IMR-90 (cell line): ENCODE measurements around the gene KCNQ5. TPM values are rescaled to one million over a fixed set of nuclear protein-coding genes. Genes with fewer than 3 reads are reported as not detected.
A peak's percentile ranks its signal among the peaks of the same experiment; 100 is the strongest.

Experiments used
- ATAC-seq: fragments of 200-7000 bp; cut with Tn5 transposase; 2 replicates; pipeline ENCODE4 v1.9.1; 2020; ENCODE audit warnings: low read depth, mild to moderate bottlenecking, moderate library complexity
- BruUV-seq: library from RNA; stranded (reverse); fragments of 400-500 nt; replicated peaks from 2 replicates; lab custom pipeline; 2021; lab: Mats Ljungman, UMichigan
- CTCF ChIA-PET: fragments of 300-600 bp; formaldehyde crosslinking; extraction: SDS; loops from one replicate; lab custom pipeline; 2021; ENCODE audit warnings: antibody characterized with exemption; lab: Yijun Ruan, JAX
- POLR2A ChIA-PET: fragments of 300-600 bp; sonication (Branson Sonifier 250); formaldehyde crosslinking; loops from one replicate; lab custom pipeline; 2022; ENCODE audit warnings: antibody characterized with exemption; ENCODE audit not compliant: unreplicated experiment; lab: Charles Lee
- DNase-seq: peaks from one replicate; pipeline ENCODE4 v3.0.0; 2013
- H2AFZ ChIP-seq: replicated peaks from 2 replicates; pipeline ENCODE3; 2013; ENCODE audit warnings: low read length, mild to moderate bottlenecking; ENCODE audit not compliant: poor library complexity
- H2AK5ac ChIP-seq: 2 replicates; pipeline ENCODE4 v1.6.1; 2013; ENCODE audit warnings: low read depth, low read length, inconsistent platforms
- H2AK9ac ChIP-seq: replicated peaks from 2 replicates; pipeline ENCODE3; 2013; ENCODE audit warnings: mild to moderate bottlenecking, low read depth, low read length, moderate library complexity; ENCODE audit not compliant: poor library complexity
- H2BK120ac ChIP-seq: 2 replicates; pipeline ENCODE4 v1.6.1; 2013; ENCODE audit warnings: low read depth, low read length, inconsistent platforms
- H2BK15ac ChIP-seq: 3 replicates; pipeline ENCODE4 v1.6.1; 2013; ENCODE audit warnings: low read depth, low read length, inconsistent platforms
- H2BK20ac ChIP-seq: 2 replicates; pipeline ENCODE4 v1.6.1; 2013; ENCODE audit warnings: low read depth, mild to moderate bottlenecking, inconsistent platforms, low read length, moderate library complexity
- H2BK5ac ChIP-seq: 2 replicates; pipeline ENCODE4 v1.6.1; 2013; ENCODE audit warnings: mild to moderate bottlenecking, low read depth, low read length, inconsistent platforms; ENCODE audit not compliant: poor library complexity, severe bottlenecking
- H3K14ac ChIP-seq: replicated peaks from 2 replicates; pipeline ENCODE4 v1.6.1; 2013; ENCODE audit warnings: low read depth, low read length, inconsistent platforms
- H3K18ac ChIP-seq: 2 replicates; pipeline ENCODE4 v1.6.1; 2013; ENCODE audit warnings: low read depth, low read length, control low read depth
- H3K23ac ChIP-seq: 2 replicates; pipeline ENCODE4 v1.6.1; 2013; ENCODE audit warnings: low read depth, low read length, inconsistent platforms
- H3K27ac ChIP-seq: 2 replicates; pipeline ENCODE4 v1.5.1; 2013; ENCODE audit warnings: mild to moderate bottlenecking, control low read depth, low read length; ENCODE audit not compliant: insufficient read depth
- H3K27me3 ChIP-seq: 2 replicates; pipeline ENCODE4 v1.6.1; 2013; ENCODE audit warnings: low read length; ENCODE audit not compliant: control insufficient read depth, insufficient read depth
- H3K36me3 ChIP-seq: 2 replicates; pipeline ENCODE4 v1.6.1; 2013; ENCODE audit warnings: low read length, mixed read lengths; ENCODE audit not compliant: control insufficient read depth, insufficient read depth
- H3K4ac ChIP-seq: 2 replicates; pipeline ENCODE4 v1.6.1; 2013; ENCODE audit warnings: low read depth, low read length, inconsistent platforms
- H3K4me1 ChIP-seq: 2 replicates; pipeline ENCODE4 v1.6.1; 2013; ENCODE audit warnings: low read length, mixed read lengths; ENCODE audit not compliant: control insufficient read depth, insufficient read depth
- H3K4me2 ChIP-seq: 2 replicates; pipeline ENCODE4 v1.6.1; 2013; ENCODE audit warnings: low read depth, mild to moderate bottlenecking, control low read depth, low read length, moderate library complexity
- H3K4me3 ChIP-seq: 2 replicates; pipeline ENCODE4 v1.5.1; 2013; ENCODE audit warnings: low read depth, mild to moderate bottlenecking, control low read depth, low read length, moderate library complexity; ENCODE audit not compliant: insufficient read depth
- H3K56ac ChIP-seq: 2 replicates; pipeline ENCODE4 v1.6.1; 2013; ENCODE audit warnings: low read length, inconsistent platforms; ENCODE audit not compliant: insufficient read depth; ENCODE audit errors: extremely low read depth
- H3K79me1 ChIP-seq, 2 experiments: 2 replicates each; pipeline ENCODE4 v1.6.1; 2013; ENCODE audit warnings: low read length in 2 of 2, inconsistent platforms in 1 of 2, low read depth in 1 of 2
- H3K9ac ChIP-seq: 2 replicates; pipeline ENCODE4 v1.6.1; 2013; ENCODE audit warnings: low read depth, low read length, control low read depth
- H3K9me1 ChIP-seq: 2 replicates; pipeline ENCODE4 v1.6.1; 2013; ENCODE audit warnings: low read length, inconsistent platforms; ENCODE audit not compliant: insufficient read depth
- H3K9me3 ChIP-seq: 2 replicates; pipeline ENCODE4 v1.6.1; 2013; ENCODE audit warnings: low read length; ENCODE audit not compliant: control insufficient read depth, insufficient read depth
- H4K20me1 ChIP-seq: 2 replicates; pipeline ENCODE4 v1.6.1; 2013; ENCODE audit warnings: low read length, inconsistent platforms; ENCODE audit not compliant: insufficient read depth
- H4K5ac ChIP-seq: 2 replicates; pipeline ENCODE4 v1.6.1; 2013; ENCODE audit warnings: mild to moderate bottlenecking, low read depth, low read length, control low read depth
- H4K8ac ChIP-seq, 2 experiments: 2 replicates each; pipeline ENCODE4 v1.6.1; 2013; ENCODE audit warnings: low read depth in 2 of 2, low read length in 2 of 2, control low read depth in 1 of 2, inconsistent platforms in 1 of 2
- H4K91ac ChIP-seq: 2 replicates; pipeline ENCODE4 v1.6.1; 2013; ENCODE audit warnings: low read depth, low read length, inconsistent platforms; ENCODE audit not compliant: insufficient read depth
- ELK1 ChIP-seq: fragments of 150-350 bp; IDR thresholded peaks from 2 replicates; pipeline ENCODE4 v1.6.1; 2016; ENCODE audit warnings: low read depth, mild to moderate bottlenecking, low read length, moderate library complexity, borderline replicate concordance
- MAFK ChIP-seq: IDR thresholded peaks from 2 replicates; pipeline ENCODE4 v1.6.1; 2012; ENCODE audit warnings: low read depth, low read length, improper control_type of control experiment
- MAZ ChIP-seq: IDR thresholded peaks from 2 replicates; pipeline ENCODE4 v1.6.1; 2012; ENCODE audit warnings: low read depth, mild to moderate bottlenecking, low read length, improper control_type of control experiment, moderate library complexity, borderline replicate concordance
- NFE2L2 ChIP-seq: fragments of 150-350 bp; IDR thresholded peaks from 2 replicates; pipeline ENCODE4 v1.6.1; 2016; ENCODE audit warnings: low read depth, mild to moderate bottlenecking, low read length
- WGBS, 2 experiments: methylation state at CpG; one replicate each; pipeline versions ENCODE4 v1.1.5 to v1.1.7; 2013; ENCODE audit warnings: missing lambda C conversion rate in 2 of 2; ENCODE audit not compliant: insufficient read length in 1 of 2; ENCODE audit errors: extremely low coverage in 2 of 2; 5-methylcytosine and 5-hydroxymethylcytosine counted together
- dilution Hi-C: fragments of 300-500 bp; cut with HindIII; formaldehyde crosslinking; loops from one replicate; pipeline ENCODE4 v1.14.3; 2018; ENCODE audit warnings: low sequenced_read_pairs; ENCODE audit not compliant: unreplicated experiment
- in situ Hi-C: fragments of 300-500 bp; cut with MboI; formaldehyde crosslinking; loops from 3 replicates; pipeline ENCODE4 v1.14.3; 2019; ENCODE audit warnings: low sequenced_read_pairs, inconsistent platforms, mixed read lengths
- intact Hi-C: fragments of 100-400 bp; cut with micrococcal nuclease; formaldehyde crosslinking; loops from 2 replicates; pipeline ENCODE4 v1.10.0; 2022
- polyA plus RNA-seq, 3 experiments: library from polyadenylated mRNA; depleted of rRNA; stranded (reverse); fragments of >200 nt; gene quantifications; 2 replicates each; pipeline ENCODE4 v1.2.3, GENCODE V29; 2012; ENCODE audit warnings: low replicate concordance in 1 of 3
- total RNA-seq: library from RNA; depleted of rRNA; stranded (reverse); fragments of >200 nt; gene quantifications from 2 replicates; pipeline ENCODE4 v1.2.3, GENCODE V29; 2012
- TF ChIP-seq, protein P1 (sequence below): fragments of 150-350 bp; IDR thresholded peaks from 2 replicates; pipeline ENCODE4 v1.6.1; 2017; ENCODE audit warnings: mild to moderate bottlenecking, antibody characterized with exemption, low read length, low read depth

Gene KCNQ5
- total and polyA plus RNA-seq, 2 of the 4 experiments (the other 2 are of a cell fraction), result 0.75 to 1.3 TPM

GRCh38 chr6:72952808-72953630 is 331.2 kb downstream of the KCNQ5 start:
- dilution Hi-C loops, result no loop called here
- POLR2A ChIA-PET, result no interaction called here
- H2AK5ac ChIP-seq, result peak overlapping the region; percentile 24; the same call in 1 of the 2 replicates
- in situ Hi-C loops, result no loop called here
- H2AK9ac ChIP-seq, result no peak overlapping the region
- peaks cover 6% of the 10 kb centered on the region for H3K9me1 ChIP-seq
- intact Hi-C loops, result no loop called here
- H4K20me1 ChIP-seq, result no peaks in the 10 kb centered on the region
- DNase-seq (peak; percentile 51), ATAC-seq (no peak; the same call in 1 of the 2 replicates)
- peak overlapping the region; percentile 12; the same call in 1 of the 2 replicates for H4K91ac ChIP-seq
- H2BK5ac ChIP-seq, result peak overlapping the region; percentile 77
- no peak overlapping the region for H2AFZ ChIP-seq
- H3K4me2 ChIP-seq, result no peak overlapping the region
- no peaks in the 10 kb centered on the region for H3K27me3 ChIP-seq
- no peak overlapping the region for H3K56ac ChIP-seq
- peak overlapping the region; percentile 40; the same call in 1 of the 2 replicates for H4K5ac ChIP-seq
- H2BK15ac ChIP-seq, result no peak overlapping the region
- peaks cover 13% of the 10 kb centered on the region for H3K4me1 ChIP-seq
- no peaks in the 10 kb centered on the region for H3K36me3 ChIP-seq
- no peak overlapping the region for H3K4me3 ChIP-seq
- H3K14ac ChIP-seq, result peak overlapping the region; percentile 73; the same call in 1 of the 2 replicates
- H3K79me1 ChIP-seq, result no peaks in the 10 kb centered on the region
- H2BK120ac ChIP-seq, result peak overlapping the region; percentile 63
- BruUV-seq, result no TSS peak
- no peaks in the 10 kb centered on the region for H3K9me3 ChIP-seq
- H3K4ac ChIP-seq, result peak overlapping the region; percentile 73
- H4K8ac ChIP-seq, result peak overlapping the region in 1 of 2 experiments; percentile 83; a peak in 2 of 4 replicates
- CTCF ChIA-PET, result interaction anchor here (0.5 to 1.4 kb wide), 3 partner anchors 10 to 376 kb away, joined by 3 read pairs; no protein-coding TSS in a partner anchor
- TF ChIP-seq, protein P1, sequence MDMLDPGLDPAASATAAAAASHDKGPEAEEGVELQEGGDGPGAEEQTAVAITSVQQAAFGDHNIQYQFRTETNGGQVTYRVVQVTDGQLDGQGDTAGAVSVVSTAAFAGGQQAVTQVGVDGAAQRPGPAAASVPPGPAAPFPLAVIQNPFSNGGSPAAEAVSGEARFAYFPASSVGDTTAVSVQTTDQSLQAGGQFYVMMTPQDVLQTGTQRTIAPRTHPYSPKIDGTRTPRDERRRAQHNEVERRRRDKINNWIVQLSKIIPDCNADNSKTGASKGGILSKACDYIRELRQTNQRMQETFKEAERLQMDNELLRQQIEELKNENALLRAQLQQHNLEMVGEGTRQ, result no peak
- TF ChIP-seq ELK1, result no peak
- 0 out of 2 replicates have a peak, but pooled peaks have one; percentile 40 for TF ChIP-seq NFE2L2
- TF ChIP-seq MAFK, result 0 out of 2 replicates have a peak, but pooled peaks have one; percentile 1
- no peak for TF ChIP-seq MAZ
- H2BK20ac ChIP-seq, result peak overlapping the region; percentile 68
- WGBS, 2 experiments, result no CpG with 5 or more reads among the region's 2 CpGs
- H3K18ac ChIP-seq, result peak overlapping the region; percentile 77
- peak overlapping the region; percentile 53; the same call in 1 of the 2 replicates for H3K23ac ChIP-seq
- no peak overlapping the region for H3K9ac ChIP-seq
- H3K27ac ChIP-seq, result 0 out of 2 replicates have a peak overlapping the region, but pooled peaks have one; percentile 5
